ENCODE measurements around the gene NOTCH2.

DNA sequence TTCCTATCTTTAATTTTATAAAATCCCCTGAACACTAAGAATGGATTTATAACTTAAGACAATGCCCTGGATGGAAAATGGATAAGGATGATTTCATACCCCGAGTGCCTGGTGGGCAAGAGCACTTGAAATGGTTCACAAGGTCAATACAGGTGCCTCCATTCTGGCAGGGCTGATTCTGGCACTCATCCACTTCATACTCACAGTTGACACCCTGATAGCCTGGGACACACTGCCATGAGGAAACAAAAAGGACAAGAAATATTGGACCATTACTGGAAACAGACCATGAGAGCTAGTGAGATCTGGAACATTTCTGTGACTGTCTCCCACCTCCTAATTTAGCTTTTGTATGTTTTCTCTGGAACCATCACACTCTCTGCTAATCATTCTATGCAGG lies 134.1 kb downstream of the NOTCH2 start:
- TF ChIP-seq, protein P1, sequence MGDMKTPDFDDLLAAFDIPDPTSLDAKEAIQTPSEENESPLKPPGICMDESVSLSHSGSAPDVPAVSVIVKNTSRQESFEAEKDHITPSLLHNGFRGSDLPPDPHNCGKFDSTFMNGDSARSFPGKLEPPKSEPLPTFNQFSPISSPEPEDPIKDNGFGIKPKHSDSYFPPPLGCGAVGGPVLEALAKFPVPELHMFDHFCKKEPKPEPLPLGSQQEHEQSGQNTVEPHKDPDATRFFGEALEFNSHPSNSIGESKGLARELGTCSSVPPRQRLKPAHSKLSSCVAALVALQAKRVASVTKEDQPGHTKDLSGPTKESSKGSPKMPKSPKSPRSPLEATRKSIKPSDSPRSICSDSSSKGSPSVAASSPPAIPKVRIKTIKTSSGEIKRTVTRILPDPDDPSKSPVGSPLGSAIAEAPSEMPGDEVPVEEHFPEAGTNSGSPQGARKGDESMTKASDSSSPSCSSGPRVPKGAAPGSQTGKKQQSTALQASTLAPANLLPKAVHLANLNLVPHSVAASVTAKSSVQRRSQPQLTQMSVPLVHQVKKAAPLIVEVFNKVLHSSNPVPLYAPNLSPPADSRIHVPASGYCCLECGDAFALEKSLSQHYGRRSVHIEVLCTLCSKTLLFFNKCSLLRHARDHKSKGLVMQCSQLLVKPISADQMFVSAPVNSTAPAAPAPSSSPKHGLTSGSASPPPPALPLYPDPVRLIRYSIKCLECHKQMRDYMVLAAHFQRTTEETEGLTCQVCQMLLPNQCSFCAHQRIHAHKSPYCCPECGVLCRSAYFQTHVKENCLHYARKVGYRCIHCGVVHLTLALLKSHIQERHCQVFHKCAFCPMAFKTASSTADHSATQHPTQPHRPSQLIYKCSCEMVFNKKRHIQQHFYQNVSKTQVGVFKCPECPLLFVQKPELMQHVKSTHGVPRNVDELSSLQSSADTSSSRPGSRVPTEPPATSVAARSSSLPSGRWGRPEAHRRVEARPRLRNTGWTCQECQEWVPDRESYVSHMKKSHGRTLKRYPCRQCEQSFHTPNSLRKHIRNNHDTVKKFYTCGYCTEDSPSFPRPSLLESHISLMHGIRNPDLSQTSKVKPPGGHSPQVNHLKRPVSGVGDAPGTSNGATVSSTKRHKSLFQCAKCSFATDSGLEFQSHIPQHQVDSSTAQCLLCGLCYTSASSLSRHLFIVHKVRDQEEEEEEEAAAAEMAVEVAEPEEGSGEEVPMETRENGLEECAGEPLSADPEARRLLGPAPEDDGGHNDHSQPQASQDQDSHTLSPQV (IDR thresholded peaks at IDR 0.05), result no peak
- TF ChIP-seq, protein P2, sequence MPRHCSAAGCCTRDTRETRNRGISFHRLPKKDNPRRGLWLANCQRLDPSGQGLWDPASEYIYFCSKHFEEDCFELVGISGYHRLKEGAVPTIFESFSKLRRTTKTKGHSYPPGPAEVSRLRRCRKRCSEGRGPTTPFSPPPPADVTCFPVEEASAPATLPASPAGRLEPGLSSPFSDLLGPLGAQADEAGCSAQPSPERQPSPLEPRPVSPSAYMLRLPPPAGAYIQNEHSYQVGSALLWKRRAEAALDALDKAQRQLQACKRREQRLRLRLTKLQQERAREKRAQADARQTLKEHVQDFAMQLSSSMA (CRISPR knock-in tag; IDR thresholded peaks at IDR 0.05), result no peak

Data from K562 (cell line).